HG03175 (cell line): ENCODE results near the gene MGAT5B.

Source experiments
- ATAC-seq: cut with Tn5 transposase; IDR thresholded peaks from one replicate; pipeline ENCODE4 v1.9.1; 2021; ENCODE audit warnings: mild to moderate bottlenecking, moderate library complexity; ENCODE audit not compliant: unreplicated experiment

The MGAT5B gene

DNA sequence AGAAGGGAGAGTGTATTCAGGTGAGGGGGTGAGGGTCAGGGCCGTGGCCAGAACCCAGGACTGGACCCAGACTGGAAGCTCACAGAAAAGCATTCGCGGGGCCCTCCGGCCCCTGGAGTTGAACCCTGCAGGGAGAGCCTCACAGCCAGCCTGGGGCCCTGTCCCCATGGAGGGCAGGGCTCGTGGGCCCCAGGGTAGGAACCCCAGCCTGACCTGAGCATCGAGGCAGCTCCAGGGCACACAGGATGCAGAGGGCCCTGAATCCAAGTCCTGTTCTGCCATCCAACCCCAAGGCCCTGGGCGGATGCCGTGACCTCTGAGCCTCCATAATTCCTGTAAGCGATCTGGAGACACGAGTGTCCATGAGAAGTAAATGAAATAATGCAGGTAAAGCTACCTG is 79.1 kb downstream of the MGAT5B start:
- ATAC-seq, result no peak

DNA sequence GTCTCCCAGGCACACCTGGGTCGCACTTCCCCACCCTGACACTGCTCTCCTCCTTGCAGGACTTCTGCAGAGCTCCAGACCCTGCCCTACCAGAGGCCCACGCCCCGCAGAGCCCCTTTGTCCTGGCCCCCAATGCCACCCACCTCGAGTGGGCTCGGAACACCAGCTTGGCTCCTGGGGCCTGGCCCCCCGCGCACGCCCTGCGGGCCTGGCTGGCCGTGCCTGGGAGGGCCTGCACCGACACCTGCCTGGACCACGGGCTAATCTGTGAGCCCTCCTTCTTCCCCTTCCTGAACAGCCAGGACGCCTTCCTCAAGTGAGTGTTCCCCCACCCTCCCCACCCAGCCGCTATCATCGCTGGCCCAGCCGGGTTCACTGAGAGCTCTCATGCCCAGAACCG is 79.6 kb downstream of the MGAT5B start:
- ATAC-seq, result no peak

DNA sequence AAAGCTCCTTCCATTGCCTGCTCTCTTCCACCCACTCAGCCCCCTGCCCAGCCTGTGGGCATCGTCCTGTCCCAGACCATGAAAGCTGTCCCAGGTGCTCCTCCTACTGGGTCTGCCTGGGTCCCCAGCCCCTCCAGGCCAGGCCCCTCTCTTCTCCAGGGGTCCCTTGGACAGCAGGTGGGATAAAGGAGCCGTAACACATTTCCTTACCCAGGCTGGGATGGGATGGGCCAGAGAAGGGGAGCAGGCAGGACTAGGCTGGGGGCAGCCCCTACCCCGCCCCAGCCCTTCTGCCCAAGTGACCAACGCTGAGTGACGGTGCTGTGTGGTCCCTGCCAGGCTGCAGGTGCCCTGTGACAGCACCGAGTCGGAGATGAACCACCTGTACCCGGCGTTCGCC is 80.1 kb downstream of the MGAT5B start:
- no peak for ATAC-seq

DNA sequence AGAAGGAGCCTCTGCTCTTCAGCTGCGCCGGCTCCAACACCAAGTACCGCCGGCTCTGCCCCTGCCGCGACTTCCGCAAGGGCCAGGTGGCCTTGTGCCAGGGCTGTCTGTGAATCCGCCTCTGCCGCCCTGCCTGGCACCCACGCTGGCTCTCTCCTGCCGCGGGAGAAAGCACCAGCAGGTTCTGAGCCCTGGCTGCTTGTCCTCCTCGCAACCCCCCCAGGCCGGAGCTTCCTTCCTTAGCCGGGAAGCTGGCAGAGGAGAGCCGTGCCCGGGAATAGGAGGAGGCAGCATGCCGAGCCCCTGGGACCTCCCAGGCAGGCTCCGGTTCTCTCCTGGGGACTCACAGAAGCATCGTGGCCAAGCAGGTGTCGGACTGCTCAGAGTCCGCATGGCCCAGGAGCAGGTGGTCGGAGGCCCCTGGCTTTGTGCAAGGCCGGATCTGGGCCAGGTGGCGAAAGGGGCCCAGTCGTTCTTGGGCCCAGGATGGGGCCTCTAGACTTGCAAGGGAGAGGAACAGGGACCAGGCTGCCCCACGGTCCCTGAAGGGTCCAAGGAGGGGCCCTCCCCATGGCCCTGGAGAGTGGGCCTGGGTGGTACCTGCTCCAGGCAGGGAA is 80.6 kb downstream of the MGAT5B start:
- no peak for ATAC-seq

DNA sequence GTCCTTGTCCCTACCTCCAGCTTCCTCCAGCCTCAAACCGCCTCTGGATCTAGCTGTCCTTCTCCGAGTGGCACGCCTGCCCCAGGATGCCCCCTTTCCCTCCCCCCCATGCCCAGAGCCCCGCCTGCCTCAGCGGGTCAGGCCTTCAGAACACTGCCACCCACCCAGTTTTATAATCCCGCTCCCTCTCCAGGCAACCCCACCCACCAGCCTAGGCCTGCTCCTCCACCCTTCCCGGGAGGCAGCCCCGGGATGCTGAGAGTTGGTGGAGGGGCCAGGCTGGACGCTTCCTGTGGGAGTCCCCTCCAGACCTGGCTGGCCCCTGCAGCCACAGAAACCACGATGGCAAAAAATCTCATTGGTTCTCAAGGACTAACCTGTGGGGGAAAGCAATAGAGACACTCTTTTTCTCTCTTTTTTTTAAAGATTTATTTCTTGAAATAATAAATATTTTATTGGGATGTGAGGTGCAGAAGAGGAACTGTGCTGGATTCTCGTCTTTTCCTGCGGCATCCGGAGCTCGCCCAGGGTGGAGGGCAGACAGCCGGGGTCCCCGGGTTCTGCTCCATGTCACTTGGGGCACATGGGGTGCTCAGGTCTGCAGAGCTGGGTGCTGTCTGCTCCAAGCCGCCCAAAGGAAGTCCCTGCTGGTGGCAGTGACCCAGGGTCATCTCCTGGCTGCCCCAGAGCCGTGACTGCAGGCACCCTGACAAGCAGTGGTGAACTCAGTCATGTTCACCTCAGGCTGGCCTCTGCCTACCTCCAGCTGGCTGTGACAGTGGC is 81.9 kb downstream of the MGAT5B start:
- no peak for ATAC-seq

DNA sequence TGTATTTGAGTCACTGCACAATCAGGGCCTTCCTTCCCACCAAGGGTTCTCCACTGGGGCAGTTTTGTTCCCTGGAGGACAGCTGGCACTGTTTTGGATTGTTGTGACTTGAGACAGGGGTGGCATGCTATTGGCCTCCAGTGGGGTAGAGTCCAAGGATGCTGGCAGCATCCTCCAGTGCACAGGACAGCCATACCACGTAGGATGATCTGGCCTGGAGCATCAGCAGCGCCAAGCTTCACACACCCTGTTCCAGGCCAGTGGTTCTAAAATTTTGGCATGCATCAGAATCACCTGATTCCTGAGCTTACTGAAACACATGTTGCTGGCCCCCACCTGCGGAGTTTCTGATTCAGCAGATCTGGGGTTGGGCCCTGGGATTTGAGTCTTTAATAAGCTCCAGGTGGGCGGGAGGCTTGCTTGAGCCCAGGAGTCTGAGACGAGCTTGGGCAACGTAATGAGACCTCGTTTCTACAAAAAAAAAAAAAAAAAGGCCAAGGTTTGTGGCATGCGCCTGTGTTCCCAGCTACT is 83.2 kb downstream of the MGAT5B start:
- no peak for ATAC-seq

DNA sequence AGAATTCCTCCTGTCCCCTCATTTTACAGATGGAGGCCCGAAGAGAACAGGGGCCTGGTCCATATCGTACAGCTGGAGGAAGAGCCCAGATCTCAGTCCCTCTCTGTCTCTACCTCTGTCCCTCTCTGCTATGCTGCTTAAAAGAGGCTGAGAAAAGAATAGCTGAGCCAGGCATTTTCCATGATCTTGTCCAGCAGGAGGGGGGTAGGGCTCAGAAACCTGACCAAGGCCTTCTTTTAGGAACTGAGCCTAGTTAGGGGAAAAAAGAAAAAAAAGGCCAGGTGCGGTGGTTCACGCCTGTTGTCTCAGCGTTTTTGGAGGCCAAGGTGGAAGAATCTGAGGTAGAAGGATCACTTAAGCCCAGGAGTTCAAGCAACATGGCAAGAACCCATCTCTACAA is 84.2 kb downstream of the MGAT5B start:
- ATAC-seq, result no peak

DNA sequence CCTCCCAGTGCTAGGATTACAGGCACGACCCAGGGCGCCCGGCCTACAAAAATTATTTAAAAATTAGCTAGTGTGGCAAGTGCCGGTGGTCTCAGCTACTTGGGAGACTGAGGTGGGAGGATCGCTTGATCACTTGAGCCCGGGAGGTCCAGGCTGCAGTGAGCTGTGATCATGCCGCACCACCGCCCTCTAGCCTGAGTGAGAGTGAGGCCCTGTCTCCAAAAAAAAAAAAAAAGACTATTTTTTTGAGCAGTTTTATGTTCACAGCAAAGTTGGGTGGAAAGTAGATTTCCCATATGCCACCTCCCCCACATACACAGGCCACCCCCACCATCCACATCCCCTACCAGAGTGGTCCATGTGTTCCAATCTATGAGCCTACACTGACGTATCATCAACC is 84.9 kb downstream of the MGAT5B start:
- no peak for ATAC-seq

DNA sequence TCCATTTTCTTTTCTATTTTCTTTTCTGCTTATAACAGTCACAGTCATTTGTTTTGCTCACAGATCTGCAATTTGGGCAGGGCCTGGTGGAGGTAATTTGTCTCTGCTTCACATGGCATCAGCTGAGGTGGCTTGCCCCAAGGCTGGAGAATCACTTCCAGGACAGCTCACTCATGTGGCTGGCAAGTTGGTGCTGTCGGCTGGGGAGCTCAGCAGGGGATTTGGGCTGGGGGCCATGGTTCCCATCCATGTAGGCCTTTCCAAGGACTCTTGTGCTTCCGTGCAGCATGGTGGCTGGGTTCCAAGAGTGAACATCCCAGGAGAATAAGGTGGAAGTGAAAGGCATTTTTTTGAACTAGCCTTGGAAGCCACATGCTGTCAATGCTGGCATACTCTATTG is 85.7 kb downstream of the MGAT5B start:
- ATAC-seq, result no peak

DNA sequence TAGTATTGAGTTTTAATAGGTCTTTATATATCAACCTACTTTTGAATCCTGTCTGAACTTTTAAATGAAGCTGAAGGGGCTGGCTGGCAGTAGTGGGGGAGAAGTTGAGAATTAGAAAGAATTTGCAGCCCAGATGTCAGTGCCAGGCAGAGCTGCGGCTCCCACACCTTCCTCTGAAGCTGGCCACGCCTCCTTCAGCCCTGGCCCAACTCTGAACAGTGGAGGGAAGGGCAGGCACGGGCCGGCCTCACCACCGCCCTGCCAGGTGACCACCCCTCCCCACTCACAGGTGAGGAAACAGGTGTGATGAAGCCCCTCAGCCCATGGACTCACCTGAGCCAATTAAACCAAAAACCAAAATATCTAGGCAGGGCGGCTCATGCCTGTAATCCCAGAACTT is 87.0 kb downstream of the MGAT5B start:
- ATAC-seq, result no peak

DNA sequence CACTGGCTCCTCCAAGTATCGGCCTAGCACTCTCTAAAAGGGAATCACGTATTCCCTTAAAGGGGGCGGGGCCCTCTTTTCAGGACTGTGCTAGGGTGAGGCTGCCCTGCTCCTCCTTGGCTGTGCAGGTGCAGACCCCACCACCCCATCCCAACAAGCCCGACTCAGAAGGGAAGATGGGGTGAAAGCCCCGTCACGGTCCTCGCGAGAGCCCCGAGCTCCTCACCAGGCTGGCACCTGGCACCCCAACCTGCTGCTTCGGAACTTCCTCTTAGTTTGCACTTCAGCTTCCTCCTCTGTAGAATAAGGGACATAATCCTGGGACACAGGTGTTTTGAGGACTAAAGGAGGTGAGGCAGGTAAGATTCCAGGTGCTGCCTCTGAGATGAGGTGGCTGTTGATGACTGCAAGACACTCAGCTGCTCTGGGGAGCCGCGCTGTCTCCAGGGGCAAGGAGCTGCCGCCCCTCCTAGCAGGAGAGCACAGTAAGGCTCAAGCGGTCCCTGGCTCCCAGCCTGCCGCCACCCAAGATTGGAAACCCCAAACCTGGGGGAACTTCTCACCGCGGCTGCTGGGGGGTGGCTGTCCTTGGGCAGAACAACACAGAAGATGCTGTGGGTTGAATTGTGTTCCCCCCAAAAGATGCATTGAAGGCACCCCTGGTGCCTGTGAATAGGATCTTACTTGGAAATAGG is 88.8 kb downstream of the MGAT5B start:
- ATAC-seq, result no peak

DNA sequence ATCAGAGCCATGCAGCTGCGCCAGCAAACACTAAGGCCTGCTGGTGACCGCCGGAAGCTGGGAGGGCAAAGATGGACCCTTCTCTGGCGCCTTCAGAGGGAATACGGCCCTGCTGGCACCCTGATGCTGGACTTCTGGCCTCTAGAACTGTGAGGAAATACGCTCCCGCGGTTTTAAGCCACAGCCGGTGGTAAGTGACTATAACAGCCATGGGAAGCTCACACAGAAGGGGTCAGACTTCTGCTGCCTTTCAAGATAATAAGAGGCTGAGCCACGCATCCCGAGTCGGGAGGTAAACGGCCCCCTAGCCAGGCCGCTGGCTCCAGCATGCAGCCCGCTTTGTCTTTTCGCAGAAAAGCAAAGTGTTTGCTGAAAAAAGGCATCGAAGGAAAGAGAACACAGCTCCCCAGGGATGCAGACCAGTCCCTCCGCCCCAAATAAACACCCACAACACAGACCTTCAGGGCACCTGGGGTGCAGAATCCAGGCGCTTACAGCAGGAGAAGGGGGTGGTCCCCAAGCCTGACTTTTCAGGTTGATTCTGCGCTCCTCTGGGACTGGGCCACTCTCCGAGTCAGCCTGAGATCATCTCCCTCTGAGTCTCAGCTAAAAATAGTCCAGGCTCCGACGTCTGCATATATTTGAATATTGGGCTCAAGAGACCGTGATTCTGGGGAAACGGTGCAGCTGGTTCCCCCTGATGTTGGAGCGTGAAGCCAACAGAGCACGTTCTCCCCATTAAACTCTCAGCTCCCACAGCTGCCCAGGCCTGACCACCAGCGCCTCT is 89.7 kb downstream of the MGAT5B start:
- ATAC-seq, result no peak

DNA sequence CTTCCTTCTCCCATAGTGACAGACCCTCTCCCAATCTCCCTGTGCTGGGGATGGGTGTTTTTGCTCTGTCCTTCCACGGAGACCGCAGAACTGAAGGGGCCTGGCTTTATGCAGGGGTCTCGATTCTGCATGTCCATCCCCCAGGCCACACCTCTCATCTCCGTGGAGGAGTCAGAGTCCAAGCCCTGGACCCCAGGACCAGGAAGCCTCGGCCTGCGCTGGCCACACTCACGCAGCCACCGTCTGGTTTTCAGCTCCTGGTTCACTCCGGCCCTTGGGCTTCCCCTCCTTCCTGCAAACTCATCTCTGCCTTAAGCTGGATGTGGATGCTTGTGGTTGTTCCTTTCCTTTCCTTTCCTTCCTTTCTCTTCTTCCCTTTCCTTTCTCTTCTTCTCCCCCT is 90.8 kb downstream of the MGAT5B start:
- ATAC-seq, result no peak

DNA sequence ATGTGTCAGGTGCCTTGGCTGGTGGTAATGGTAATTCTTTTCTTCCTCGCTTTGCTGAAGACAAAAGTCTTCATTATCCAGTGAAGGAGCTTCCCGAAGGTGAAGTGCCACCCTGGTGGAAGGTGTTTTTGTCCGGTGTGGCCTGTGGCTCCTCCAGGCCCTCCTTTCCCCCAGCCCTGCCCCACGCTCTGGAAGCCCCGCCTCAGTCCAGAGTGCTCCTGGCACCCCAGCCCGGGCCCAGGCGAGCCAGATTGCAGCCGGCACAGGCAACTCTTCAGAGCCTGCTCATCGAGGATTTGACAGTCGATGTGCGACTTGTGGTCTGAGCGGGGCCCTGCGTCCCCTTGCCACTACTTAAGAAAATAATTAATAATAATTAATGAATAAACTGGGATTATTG is 93.7 kb downstream of the MGAT5B start:
- ATAC-seq, result no peak

DNA sequence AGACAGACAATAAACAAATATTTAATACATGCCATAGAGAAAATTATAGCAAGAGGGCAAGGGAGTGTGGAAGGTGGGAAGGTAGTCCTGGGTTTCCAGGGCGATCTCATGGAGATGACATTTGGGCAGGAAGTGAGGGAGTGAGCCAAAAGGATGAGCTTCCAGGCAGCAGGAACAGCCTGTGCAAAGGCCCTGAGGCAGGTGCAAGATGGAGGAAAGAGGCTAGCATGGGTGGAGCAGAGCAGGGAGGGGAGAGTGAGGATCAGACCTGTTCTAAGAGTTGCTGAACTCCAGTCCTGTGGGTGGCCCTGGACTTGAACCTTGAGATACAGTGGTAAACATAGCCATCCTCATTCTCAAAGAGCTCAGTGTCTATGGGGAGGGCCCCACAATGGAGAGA is 94.7 kb downstream of the MGAT5B start:
- no peak for ATAC-seq

DNA sequence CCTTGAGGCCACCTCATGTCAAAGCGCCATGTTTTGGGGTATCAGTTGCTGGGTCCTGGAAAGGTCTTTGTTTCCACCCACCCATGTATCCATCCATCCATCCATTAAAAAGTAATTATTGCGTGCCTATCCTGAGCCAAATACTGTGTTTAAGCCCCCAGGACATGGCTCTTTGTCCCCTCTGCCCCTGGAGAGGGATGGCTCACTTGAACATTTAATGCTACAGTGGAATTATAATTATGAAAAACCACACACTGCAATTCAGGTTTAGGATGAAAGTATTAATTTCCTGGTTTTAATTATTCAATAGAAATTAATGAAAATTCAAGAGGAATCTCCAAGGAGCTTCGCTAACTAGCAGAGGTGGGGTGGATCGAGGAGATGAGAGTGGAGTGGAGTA is 97.8 kb downstream of the MGAT5B start:
- no peak for ATAC-seq

DNA sequence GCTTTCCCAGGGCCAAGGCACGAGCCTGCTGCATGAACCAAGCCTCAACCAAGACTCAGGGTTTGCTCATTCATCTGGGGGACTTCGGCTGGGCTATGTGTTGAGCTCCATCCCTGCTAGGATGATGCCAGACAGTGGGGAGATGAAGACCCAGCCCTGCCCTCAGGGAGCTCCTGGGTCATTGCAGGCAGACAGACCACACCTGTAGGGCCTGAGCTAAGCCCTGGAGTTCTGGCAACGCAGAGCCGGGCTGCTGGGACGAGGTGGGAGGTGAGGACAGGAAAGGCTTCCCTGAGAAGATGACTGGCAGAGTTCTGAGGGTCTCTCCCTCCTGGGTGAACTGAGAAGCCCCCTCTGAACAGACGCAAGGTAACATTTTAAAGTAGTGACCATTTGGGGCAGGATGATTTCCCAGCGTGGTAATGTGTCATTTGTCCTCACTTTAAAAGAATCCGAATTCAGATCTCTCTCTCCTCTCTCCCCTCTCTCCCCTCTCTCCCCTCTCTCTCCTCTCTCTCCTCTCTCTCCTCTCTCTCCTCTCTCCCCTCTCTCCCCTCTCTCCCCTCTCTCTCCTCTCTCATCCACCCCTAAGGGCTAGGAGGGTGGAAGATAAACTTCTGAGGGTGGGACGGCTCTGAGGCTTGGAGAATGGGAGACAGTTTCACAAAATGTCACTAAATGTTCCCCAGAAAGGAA is 98.4 kb downstream of the MGAT5B start:
- ATAC-seq, result no peak

DNA sequence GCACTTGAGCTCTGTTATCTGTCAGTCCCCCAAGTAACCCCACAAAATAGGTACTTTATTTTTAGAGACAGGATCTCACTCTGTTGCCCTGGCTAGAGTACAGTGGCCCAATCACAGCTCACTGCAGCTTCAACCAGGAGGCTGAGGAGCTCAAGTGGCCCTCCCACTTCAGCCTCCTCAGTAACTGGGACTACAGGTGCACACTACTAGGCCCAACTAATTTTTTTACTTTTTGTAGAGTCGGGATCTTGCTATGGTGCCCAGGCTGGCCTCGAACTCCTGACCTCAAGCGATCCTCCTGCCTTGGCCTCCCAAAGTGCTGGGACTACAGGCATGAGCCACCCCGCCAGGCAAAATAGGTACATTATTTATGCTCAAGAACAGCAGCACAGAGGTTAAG is 99.6 kb downstream of the MGAT5B start:
- ATAC-seq, result no peak

DNA sequence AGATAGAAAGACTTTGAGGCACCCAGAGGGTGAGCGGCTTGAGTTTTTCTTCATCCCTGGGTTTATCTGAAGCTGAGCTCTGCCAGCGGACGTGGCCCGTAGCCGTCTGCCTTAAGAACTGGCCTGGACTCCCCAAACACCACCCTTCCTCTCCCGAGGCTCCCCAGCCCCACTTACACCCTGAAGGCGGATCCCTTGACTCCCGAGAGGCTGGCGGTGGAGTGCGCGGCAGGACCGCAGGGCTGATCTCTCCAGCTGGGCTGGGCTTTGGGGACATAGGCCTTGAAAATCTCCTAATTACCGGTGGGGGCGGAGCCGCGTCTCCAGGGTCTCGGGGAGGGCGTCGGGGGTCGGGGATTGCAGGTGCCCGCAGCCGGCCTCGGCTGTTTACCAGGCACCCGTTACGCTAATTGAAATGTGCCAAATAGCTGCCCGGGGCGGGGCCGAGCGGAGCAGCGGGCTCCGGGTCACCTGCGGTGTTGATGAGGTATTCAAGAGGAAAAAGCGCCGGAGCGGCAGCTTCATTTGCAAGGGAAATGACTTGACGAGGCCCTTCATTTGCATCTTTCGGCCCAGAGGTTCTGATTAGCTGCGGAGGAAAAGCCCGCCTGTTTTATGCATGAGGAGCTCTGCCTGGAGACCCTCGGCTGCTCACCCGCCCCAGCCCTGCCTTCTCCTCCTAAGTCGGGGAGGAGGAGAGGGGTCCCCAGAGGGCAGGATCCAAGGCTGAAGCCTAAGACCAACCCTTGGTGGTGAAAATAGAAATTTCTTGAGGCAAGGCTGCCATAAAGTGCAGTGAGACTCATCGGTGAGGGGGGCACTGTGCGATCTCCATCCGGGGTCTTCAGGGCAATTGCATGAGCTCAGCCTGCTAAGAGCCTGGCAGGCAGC is 100.7 kb downstream of the MGAT5B start:
- no peak for ATAC-seq
